HG02973 (cell line): Measurements from ENCODE around the gene HRC.
A peak's percentile ranks its signal among the peaks of the same experiment; 100 is the strongest.
"Not testable (repeated sequence)": the region's sequence is repeated elsewhere in the genome, so short reads cannot be mapped to it uniquely, and the experiment has no call there.

Experiments used
- ATAC-seq: cut with Tn5 transposase; IDR thresholded peaks from one replicate; pipeline ENCODE4 v1.9.1; 2021; ENCODE audit warnings: moderate library complexity; ENCODE audit not compliant: unreplicated experiment

The HRC gene

DNA sequence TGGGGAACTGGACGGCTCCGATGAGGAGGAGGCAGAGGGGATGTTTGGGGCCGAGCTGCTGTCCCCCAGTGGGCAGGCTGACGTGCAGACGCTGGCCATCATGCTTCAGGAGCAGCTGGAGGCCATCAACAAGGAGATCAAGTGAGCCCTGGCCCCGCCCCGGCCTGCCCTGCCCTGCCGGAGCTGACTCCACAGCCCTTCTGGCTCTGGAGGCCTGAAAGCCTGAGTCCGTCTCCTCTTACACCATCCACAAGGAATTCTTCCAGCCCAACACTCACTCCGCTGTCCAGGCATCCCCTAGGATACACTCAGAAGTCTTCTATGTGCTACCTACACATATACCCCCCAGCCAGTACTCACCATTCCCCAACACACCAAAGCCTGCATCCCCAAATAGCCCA is 18.4 kb downstream of the HRC start:
- ATAC-seq, result no peak

GRCh38 chr19:49135686-49136085 is 19.5 kb downstream of the HRC start:
- ATAC-seq, result no peak

GRCh38 chr19:49133621-49134454 is 21.4 kb downstream of the HRC start:
- no peak for ATAC-seq

DNA sequence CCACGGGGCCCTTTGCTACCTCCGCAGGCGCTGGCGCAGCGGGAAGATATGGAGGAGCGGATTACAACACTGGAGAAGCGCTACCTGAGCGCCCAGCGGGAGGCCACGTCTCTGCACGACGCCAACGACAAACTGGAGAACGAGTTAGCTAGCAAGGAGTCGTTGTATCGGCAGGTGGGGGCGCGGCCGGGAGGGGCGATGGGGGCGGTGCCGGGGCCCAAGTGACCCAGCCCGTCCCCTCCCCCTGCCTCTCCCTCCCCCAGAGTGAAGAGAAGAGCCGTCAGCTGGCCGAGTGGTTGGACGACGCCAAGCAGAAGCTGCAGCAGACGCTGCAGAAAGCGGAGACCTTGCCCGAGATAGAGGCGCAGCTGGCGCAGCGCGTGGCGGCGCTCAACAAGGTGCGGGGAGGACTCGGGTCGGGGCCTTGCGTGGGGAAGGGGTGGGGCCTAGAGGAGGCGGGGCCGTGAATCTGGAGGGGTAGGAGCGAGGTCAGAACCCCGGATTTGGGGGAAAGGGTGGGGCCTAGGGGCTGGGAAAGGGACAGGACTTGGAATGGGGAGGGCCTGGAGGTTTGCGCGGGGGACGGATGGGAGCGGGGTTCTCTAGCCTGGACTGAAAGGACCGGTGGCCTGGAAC is 22.1 kb downstream of the HRC start:
- ATAC-seq, result no peak

DNA sequence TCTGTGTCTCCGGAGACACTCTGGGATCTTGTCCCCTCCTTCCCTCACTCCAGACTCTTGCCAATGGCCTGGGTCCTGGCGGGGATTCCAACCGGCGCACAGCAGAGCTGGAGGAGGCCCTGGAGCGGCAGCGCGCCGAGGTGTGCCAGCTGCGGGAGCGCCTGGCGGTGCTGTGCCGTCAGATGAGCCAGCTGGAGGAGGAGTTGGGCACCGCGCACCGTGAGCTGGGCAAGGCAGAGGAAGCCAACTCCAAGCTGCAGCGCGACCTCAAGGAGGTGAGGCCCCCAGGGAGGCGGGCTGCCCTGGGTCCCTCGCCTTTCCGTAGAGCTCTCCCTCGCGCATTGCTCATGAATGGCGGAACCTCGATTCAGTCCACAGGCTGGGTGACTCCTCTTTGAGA is 24.9 kb downstream of the HRC start:
- no peak for ATAC-seq

GRCh38 chr19:49129238-49129583 is 26.0 kb downstream of the HRC start:
- ATAC-seq, result no peak

DNA sequence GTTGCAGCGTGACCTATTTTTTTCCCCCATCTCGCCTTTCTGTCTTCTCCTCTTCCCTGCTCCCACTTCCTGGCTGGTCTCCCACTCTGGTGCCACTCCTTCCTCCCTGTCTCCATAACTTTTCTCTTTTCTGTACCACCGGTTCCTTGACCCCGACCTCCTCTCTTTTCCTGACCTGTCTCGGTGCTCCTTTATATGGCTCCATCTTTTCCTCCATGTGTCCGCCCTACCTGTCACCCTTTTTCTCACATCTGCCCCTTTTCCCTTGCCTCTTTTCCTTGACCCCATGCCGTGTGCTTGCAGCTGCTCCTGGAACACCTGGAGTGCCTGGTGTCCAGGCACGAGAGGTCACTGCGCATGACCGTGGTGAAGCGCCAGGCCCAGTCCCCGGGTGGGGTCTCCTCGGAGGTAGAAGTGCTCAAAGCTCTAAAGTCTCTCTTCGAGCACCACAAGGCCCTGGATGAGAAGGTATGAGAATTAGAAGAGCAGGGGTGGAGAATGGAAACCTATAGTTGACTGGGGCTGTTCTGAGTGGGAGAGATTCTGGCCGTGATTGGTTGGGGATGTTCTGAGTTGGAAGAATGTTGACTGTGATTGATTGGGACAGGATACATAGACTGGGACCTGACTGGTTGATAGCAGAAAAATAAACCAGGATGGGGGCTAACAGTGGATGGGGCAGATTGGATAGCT is 26.5 kb downstream of the HRC start:
- no peak for ATAC-seq

DNA sequence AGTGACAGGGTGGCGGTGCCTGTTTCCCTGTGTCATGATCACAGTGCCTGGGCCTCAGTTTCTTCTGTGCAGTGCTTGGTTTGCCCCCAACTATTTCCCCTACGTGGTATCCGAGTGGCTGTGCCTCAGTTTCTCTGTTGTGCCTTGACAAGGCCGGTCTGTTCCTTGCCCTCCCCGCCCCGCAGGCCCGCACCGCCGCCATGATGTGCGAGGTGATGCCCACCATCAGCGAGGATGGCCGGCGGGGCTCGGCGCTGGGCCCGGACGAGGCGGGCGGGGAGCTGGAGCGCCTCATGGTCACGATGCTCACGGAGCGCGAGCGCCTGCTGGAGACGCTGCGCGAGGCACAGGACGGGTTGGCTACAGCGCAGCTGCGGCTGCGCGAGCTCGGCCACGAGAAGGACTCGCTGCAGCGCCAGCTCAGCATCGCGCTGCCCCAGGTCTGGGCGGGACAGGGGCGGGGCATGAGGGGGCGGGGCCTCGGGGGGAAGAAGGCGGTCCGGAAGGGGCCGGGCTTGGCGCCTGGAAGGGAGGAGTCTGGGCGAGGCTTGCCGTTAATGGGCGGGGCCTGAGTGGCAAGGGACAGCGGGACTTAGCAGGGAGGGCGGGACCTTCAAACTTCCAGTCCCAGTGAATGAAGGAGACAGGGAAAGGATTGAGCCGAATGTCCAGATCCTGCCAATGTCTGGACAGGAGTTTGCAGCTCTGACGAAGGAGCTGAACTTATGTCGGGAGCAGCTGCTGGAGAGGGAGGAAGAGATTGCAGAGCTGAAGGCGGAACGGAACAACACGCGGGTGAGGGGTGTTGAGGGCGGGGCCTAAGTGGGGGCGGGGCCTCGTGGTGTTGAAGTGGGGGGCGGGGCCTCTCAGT is 27.3 kb downstream of the HRC start:
- peak; percentile 81 for ATAC-seq

- not testable (repeated sequence) for ATAC-seq
These were observed 28.0 kb downstream of the HRC start for GRCh38 chr19:49127225-49127624.

- no peak for ATAC-seq
These were observed 28.6 kb downstream of the HRC start for GRCh38 chr19:49126575-49126974.

GRCh38 chr19:49125025-49125731 is 30.0 kb downstream of the HRC start:
- ATAC-seq, result no peak

- not testable (repeated sequence) for ATAC-seq
These were observed 31.9 kb downstream of the HRC start for GRCh38 chr19:49123285-49123684.

- not testable (repeated sequence) for ATAC-seq
These were observed 33.4 kb downstream of the HRC start for GRCh38 chr19:49121841-49122240.

GRCh38 chr19:49120868-49121267 is 34.3 kb downstream of the HRC start:
- no peak for ATAC-seq

- no peak for ATAC-seq
These were observed 34.9 kb downstream of the HRC start for GRCh38 chr19:49120325-49120683.

DNA sequence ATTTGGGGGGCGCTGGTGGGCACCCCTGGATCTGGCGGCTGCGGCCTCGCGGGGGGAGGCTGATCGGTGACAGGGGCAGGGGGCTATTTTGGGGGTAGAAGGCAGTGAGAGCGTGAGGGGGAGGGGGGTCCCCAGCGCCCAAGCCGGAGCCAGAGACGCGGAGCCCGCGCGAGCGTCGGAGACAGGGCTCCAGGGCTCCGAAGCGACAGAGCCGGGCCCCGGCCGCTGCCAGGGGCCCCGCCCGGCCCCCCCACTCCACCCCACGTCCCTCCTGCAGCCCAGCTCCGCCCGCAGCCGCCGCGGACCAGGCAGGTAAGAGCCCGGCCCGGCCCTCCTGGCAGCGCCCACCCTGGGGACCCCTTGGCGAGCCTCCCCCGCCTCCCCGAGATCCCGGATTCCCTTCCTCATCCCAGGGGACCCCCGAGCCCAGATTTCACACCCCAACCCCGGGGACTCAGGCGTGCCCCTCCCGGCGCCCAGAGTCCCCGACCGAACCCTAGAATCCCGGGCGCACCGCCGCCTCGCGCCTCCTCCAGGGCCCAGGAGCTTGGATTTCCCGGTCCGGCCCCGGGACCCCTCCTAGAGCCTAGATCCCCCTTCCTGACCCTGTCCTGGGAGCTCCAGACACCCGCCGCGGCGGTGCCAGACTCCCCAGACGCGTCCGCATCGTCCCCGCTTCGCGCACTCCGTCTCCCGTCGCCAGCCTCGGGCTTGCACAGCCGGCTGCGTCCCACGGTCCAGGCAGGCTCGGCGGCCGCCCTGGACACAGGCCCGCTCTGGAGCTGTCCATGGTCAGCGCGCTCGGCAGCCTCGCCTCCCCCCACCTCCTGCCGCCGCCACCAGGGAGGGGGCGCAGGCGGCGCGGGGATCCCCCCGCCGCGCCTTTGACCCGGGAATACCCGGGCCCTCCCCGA is 35.5 kb downstream of the HRC start, which contains the start of gene PPFIA3:
Gene PPFIA3, plus strand, starts transcription at position 134 of the 914 bp plus-strand sequence. CDS start 8,330 bp downstream, outside the sequence.
- ATAC-seq, result no peak

- ATAC-seq, result peak; percentile 63
These were observed 36.4 kb downstream of the HRC start, which contains the start of gene C19orf73 for GRCh38 chr19:49118565-49119410. C19orf73 (minus strand) TSS chr19:49119143; CDS start chr19:49119022, 121 bp downstream.
